Muscle of leg (tissue), 11 donors: ENCODE measurements around the gene GCSAML. TPM values are rescaled to one million over a fixed set of nuclear protein-coding genes. Genes with fewer than 3 reads are reported as not detected.

ENCODE experiments used
- DNase-seq: peaks from one replicate; pipeline ENCODE4 v3.0.0; 2013
- H3K27ac ChIP-seq: one replicate; pipeline ENCODE4 v1.5.1; 2013; ENCODE audit warnings: mild to moderate bottlenecking, low read length, control low read depth
- H3K27me3 ChIP-seq: one replicate; pipeline ENCODE4 v1.6.1; 2013; ENCODE audit warnings: low read length; ENCODE audit not compliant: control insufficient read depth, insufficient read depth
- H3K36me3 ChIP-seq: one replicate; pipeline ENCODE4 v1.6.1; 2013; ENCODE audit warnings: low read length; ENCODE audit not compliant: control insufficient read depth, insufficient read depth
- H3K4me1 ChIP-seq: one replicate; pipeline ENCODE4 v1.6.1; 2013; ENCODE audit warnings: low read length; ENCODE audit not compliant: control insufficient read depth, insufficient read depth
- H3K4me3 ChIP-seq: one replicate; pipeline ENCODE4 v1.5.1; 2013; ENCODE audit warnings: low read length, control low read depth
- H3K9me3 ChIP-seq: replicated peaks from 2 replicates; pipeline ENCODE4 v1.6.1; 2013; ENCODE audit warnings: low read depth, low read length; ENCODE audit not compliant: control insufficient read depth
- WGBS: methylation state at CpG from one replicate; pipeline ENCODE4 v1.1.5; 2013; ENCODE audit warnings: missing lambda C conversion rate; ENCODE audit not compliant: insufficient coverage; 5-methylcytosine and 5-hydroxymethylcytosine counted together
- polyA plus RNA-seq, 8 donors: library from polyadenylated mRNA; unstranded; fragments of 120-200 nt; gene quantifications; one replicate each; pipeline versions ENCODE4 v1.2.1 to v1.2.3, GENCODE V29; 2013; ENCODE audit warnings: inconsistent platforms in 1 of 8, low replicate concordance in 1 of 8; ENCODE audit not compliant: insufficient read length in 8 of 8, insufficient read depth in 1 of 8
- total RNA-seq: library from RNA; stranded (reverse); fragments of 120-200 nt; gene quantifications from one replicate; pipeline ENCODE4 v1.2.4, GENCODE V29; 2013

Gene GCSAML
- total and polyA plus RNA-seq, 9 donors = 0.05 to 0.25 (median 0.11) TPM

DNA sequence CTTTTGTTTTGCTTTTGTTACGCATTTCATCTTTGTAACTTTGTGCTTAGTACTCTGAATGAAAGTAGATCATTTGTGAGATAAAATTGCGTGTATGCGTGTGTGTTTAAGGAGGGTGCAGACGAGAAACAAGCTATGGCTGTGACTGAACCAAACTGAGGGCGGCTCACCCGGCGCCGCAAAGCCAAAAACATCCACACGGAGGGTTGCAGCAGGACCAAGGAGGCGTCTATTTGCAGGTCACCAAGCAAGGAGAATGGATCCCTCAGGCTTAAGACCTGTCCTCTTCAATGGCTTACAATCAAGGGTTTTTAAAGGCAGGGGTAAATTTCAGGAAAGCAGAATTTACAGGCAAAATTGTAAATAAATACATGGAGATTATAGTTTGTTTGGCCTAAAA is 12.8 kb downstream of the GCSAML start:
- H3K27ac ChIP-seq = no peak overlapping the region
- no peak for DNase-seq
- H3K4me3 ChIP-seq = no peak overlapping the region
- no peaks in the 10 kb centered on the region for H3K36me3 ChIP-seq
- 77% methylated on average over 3 of the region's 10 CpGs for WGBS
- no peaks in the 10 kb centered on the region for H3K27me3 ChIP-seq
- H3K9me3 ChIP-seq = no peaks in the 10 kb centered on the region
- H3K4me1 ChIP-seq = no peaks in the 10 kb centered on the region

DNA sequence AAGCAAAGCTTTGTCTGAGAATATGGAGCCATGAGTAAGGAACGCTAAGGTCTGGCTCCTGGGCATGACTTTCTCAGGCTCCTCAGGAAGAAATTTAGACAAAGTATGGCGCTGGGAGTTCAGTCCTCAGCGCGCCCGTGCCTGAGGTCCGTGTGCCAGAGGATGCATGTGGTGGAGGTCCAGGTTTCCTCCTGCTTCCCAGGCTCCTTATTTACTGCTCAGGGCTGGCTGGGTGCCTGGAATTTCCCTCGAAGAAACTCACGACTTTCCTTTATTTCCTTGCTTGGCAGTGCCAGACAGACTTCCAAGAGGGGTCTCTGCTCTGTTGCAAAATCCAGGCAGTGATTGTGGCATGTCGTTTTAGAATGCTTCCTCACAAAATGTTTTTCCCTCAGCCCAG is 13.3 kb downstream of the GCSAML start:
- no peaks in the 10 kb centered on the region for H3K4me1 ChIP-seq
- H3K36me3 ChIP-seq = no peaks in the 10 kb centered on the region
- WGBS = 54% methylated on average over 8 of the region's 9 CpGs
- H3K9me3 ChIP-seq = no peaks in the 10 kb centered on the region
- no peak for DNase-seq
- H3K4me3 ChIP-seq = no peak overlapping the region
- no peak overlapping the region for H3K27ac ChIP-seq
- H3K27me3 ChIP-seq = no peaks in the 10 kb centered on the region

DNA sequence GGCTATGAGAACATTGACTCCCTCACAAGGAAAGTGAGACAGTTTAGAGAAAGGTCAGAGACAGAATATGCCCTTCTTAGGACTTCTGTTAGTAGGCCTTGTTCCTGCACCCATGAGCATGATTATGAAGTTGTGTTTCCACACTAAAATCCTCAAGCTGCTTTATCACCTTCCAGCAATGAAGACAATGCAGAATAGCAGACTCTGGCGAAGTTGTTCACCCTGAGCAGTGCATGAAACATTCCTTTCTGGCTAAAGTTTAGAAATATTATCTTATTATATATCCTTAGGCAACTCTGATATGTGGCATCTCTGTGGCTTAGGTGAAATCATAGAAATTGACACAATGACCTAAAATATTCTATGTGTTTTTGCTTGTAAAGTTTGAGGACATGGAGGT is 25.3 kb downstream of the GCSAML start:
- Histone ChIP-seq H3K27me3 (no peaks in the 10 kb centered on the region), H3K27ac (no peak overlapping the region), H3K4me3 (no peak overlapping the region), H3K36me3 (no peaks in the 10 kb centered on the region), H3K9me3 (no peaks in the 10 kb centered on the region), H3K4me1 (no peaks in the 10 kb centered on the region)
- no peak for DNase-seq
- WGBS = no CpG with 5 or more reads among the region's 1 CpG

DNA sequence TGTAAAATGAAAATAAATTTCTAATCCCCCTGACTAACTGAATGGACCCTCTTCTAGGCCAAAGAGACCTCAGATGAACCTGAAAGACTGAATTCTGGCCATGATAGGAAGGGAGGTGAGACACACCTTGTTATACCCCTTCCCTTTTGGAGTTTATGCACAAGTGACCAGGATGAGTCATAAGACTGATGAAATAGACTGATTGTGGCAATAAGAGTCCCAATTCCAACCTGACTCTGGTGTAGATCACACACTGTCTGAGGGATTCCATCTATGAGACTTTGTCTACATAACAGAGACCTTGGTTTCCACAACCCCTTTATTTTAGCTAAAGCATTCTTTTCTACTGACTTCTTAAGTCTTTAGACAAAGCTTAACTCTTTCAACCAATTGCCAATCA is 25.7 kb downstream of the GCSAML start:
- no peaks in the 10 kb centered on the region for H3K9me3 ChIP-seq
- H3K27me3 ChIP-seq = no peaks in the 10 kb centered on the region
- DNase-seq = no peak
- H3K27ac ChIP-seq = no peak overlapping the region
- no peaks in the 10 kb centered on the region for H3K36me3 ChIP-seq
- no peak overlapping the region for H3K4me3 ChIP-seq
- no peaks in the 10 kb centered on the region for H3K4me1 ChIP-seq

DNA sequence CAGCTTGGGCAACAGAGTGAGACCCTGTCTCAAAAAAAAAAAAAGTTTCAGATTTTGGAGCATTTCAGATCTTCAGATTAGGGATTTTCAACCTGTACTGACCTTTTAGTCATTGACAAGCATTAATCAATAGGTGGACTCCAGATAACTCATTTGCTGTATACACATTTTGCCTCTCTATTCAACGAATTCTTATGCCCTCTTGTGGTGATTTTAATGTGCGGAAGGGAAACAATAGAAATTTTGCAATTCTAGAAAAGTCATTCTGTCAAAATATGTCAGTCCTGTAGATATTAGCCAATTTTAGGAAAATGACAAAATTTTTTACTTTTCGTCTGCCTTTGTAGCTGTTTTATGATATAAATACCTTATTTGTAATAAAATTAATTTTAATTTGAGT is 27.6 kb downstream of the GCSAML start:
- Histone ChIP-seq H3K4me1 (no peaks in the 10 kb centered on the region), H3K9me3 (no peaks in the 10 kb centered on the region), H3K27ac (no peak overlapping the region), H3K27me3 (no peaks in the 10 kb centered on the region), H3K4me3 (no peak overlapping the region), H3K36me3 (no peaks in the 10 kb centered on the region)
- no CpG with 5 or more reads among the region's 3 CpGs for WGBS
- DNase-seq = peak; percentile 8

DNA sequence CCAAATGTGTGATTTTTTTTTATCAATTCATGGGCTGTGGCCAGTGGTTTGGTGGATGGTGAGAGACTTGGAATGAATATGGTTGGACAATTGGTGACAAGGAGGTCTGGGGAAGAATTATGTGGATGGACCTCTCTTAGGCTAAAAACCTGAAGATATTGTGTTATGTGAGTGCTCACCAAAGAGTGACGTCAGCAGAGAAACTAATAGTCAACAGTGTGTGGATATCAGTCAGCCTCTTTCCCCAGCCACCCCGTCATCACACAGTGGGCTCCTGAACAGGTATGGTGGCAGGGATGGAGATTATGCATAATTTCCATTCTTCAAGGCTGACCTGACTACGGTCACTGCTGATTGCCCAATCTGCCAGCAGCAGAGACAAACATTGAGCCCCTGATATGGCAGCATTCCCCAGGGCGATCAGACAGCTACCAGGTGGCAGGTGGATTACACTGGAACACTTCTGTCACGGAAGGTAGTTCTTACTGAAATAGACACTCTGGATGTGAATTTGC is 30.1 kb downstream of the GCSAML start:
- DNase-seq = no peak
- Histone ChIP-seq H3K27ac (no peak overlapping the region), H3K27me3 (no peaks in the 10 kb centered on the region), H3K9me3 (no peaks in the 10 kb centered on the region), H3K36me3 (no peaks in the 10 kb centered on the region), H3K4me3 (no peak overlapping the region), H3K4me1 (no peaks in the 10 kb centered on the region)
- 96% methylated on average over 3 of the region's 5 CpGs for WGBS

DNA sequence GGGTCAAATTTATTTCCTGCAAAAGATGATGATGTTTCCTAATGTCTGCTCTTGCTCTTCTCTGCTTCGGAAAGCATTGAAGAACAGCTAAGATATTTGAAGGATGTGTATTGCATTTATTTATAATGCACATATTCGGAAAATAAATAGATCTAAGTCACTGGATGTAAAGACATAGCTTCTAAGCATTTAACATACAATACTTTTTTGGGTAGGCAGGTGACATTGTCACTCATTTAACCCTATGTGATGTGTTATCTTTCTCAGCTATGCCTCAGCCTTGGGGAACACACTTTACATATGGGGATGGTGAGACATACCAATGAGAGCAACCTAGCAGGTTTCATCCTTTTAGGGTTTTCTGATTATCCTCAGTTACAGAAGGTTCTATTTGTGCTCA is 39.1 kb downstream of the GCSAML start, which contains the start of gene OR2G2:
Gene OR2G2 (plus strand): TSS at position 301 of the 400 bp plus-strand sequence. CDS start 0 bp downstream, at position 301.
- Histone ChIP-seq H3K4me1 (no peaks in the 10 kb centered on the region), H3K27me3 (no peaks in the 10 kb centered on the region), H3K4me3 (no peak within 1 kb of the TSS), H3K9me3 (peaks cover 6% of the 10 kb centered on the region), H3K36me3 (no peaks in the 10 kb centered on the region), H3K27ac (no peak within 1 kb of the TSS)
- WGBS = no CpG with 5 or more reads among the region's 2 CpGs
- no peak for DNase-seq

DNA sequence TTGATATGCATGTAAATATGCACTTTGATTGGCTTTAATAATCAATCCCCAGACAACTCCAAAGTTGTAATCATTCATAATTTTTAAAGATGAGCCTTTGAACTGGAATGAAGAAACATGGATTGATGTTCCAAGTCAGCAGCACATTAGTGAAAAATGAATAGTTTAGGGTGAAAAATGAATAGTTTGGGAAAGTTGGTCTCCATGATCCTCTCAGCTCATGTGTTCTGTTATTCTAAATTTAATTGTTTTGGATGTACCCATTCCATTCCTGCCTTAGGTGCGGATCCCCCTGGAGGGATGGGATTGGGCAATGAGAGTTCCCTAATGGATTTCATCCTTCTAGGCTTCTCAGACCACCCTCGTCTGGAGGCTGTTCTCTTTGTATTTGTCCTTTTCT is 56.4 kb downstream of the GCSAML start, which contains the start of gene OR2G3:
Gene OR2G3 (plus strand): TSS at position 301 of the 400 bp plus-strand sequence. CDS start 0 bp downstream, at position 301.
- Histone ChIP-seq H3K27me3 (no peaks in the 10 kb centered on the region), H3K27ac (no peak within 1 kb of the TSS), H3K4me1 (no peaks in the 10 kb centered on the region), H3K36me3 (no peaks in the 10 kb centered on the region), H3K4me3 (no peak within 1 kb of the TSS), H3K9me3 (peaks cover 2% of the 10 kb centered on the region)
- 67% methylated on average over 1 of the region's 2 CpGs for WGBS
- no peak for DNase-seq

DNA sequence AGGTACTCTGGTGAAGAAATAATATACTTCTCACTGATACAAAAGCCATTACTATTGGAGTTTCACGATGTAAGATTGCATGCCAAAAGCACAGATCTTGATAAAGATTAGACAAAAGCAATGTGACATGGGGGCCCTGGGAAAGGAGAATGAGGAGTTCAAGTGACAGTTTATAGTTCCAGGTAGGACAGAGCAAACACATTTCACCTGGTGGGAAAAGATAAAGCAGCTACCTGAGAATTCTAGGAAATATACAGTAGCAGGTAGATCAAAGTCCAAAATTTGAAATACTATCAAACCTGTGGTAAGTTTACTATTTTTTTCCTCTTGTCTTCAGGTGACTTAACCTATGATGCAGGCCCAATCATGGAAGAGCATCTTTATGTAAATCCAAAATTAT is 64.5 kb downstream of the GCSAML start:
- no peaks in the 10 kb centered on the region for H3K27me3 ChIP-seq
- no peaks in the 10 kb centered on the region for H3K36me3 ChIP-seq
- no peaks in the 10 kb centered on the region for H3K4me1 ChIP-seq
- no peak overlapping the region for H3K4me3 ChIP-seq
- DNase-seq = no peak
- no peak overlapping the region for H3K27ac ChIP-seq
- no CpG with 5 or more reads among the region's 1 CpG for WGBS
- no peaks in the 10 kb centered on the region for H3K9me3 ChIP-seq

DNA sequence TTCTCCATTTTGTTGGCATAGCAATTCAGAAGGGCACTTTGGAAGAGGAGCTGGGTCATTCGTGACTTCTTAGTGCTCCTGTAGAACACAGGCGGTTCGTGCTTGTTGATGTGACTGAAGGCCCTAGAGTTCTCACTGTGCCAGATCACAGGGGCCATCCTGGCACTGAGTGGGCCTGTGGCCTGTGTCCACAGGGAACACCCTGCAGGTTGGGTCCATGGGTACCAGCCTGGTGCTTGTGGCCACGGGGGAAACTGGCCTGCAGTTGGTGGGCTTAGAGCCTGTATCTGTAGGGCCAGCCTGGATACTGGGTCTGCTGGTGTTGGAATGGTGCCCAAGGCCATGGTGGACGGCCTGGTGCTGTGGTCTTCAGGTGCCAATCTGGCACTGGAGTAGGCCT is 65.7 kb downstream of the GCSAML start:
- Histone ChIP-seq H3K27ac (no peak overlapping the region), H3K4me1 (no peaks in the 10 kb centered on the region), H3K4me3 (no peak overlapping the region), H3K9me3 (no peaks in the 10 kb centered on the region), H3K36me3 (no peaks in the 10 kb centered on the region), H3K27me3 (no peaks in the 10 kb centered on the region)
- DNase-seq = no peak
- WGBS = 76% methylated on average over 5 of the region's 5 CpGs
